Loucy (cell line): ENCODE data around the gene GZMA.

Experiments
- EZH2phosphoT487 ChIP-seq: fragments of 200-600 bp; IDR thresholded peaks from 2 replicates; pipeline ENCODE4 v1.6.1; 2018; ENCODE audit warnings: antibody characterized with exemption, mild to moderate bottlenecking, moderate library complexity, borderline replicate concordance
- TF ChIP-seq, protein P1 (sequence below): fragments of 200-600 bp; sonication (generic); conservative IDR thresholded peaks from 2 replicates; pipeline ENCODE4 v1.5.1; 2014; ENCODE audit warnings: mild to moderate bottlenecking, antibody characterized with exemption, low read length

DNA sequence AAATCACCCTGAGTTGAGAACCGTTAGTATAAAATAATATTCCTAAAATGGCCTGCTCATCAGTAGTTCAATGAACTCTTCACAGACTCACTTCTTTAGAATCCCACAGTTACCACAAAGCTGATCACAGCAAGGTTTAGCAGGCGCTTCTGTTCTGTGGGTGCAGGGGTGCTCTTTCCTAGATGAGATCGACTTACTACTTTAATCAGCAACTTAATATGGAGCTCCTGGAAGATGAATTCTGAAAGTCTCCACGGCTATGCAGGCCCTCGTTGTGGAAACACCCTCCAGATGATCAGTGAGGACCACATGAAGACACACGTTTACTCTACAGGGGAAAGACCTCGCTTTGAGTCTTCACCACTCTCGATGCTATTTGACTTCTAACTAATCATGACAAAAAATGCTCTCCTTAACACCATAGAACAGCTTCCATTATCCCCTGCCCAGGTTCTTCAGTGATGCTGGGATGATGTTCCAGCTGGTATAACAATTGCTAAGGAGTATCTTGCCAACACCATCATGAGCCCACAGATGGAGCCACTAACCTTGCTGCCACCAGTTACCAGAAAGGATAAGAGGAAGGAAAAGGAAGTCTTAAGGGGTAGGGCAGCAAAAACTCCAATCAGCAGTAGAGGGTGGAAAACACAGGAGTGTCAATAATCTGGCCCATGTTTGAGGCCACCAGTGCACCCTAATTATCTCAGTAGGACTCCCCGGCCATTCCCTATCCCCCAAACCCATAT, 39.7 kb downstream of the GZMA start:
- TF ChIP-seq, protein P1, sequence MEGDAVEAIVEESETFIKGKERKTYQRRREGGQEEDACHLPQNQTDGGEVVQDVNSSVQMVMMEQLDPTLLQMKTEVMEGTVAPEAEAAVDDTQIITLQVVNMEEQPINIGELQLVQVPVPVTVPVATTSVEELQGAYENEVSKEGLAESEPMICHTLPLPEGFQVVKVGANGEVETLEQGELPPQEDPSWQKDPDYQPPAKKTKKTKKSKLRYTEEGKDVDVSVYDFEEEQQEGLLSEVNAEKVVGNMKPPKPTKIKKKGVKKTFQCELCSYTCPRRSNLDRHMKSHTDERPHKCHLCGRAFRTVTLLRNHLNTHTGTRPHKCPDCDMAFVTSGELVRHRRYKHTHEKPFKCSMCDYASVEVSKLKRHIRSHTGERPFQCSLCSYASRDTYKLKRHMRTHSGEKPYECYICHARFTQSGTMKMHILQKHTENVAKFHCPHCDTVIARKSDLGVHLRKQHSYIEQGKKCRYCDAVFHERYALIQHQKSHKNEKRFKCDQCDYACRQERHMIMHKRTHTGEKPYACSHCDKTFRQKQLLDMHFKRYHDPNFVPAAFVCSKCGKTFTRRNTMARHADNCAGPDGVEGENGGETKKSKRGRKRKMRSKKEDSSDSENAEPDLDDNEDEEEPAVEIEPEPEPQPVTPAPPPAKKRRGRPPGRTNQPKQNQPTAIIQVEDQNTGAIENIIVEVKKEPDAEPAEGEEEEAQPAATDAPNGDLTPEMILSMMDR = peak; percentile 54
- no peak for TF ChIP-seq EZH2phosphoT487
